HCT116 (cell line): ENCODE data around the gene GTF2I. TPM values are rescaled to one million over a fixed set of nuclear protein-coding genes. Genes with fewer than 3 reads are reported as not detected.
A peak's percentile ranks its signal among the peaks of the same experiment; 100 is the strongest.
"Not testable (repeated sequence)": the region's sequence is repeated elsewhere in the genome, so short reads cannot be mapped to it uniquely, and the experiment has no call there.

Experiments used
- ATAC-seq: fragments of 200-7000 bp; cut with Tn5 transposase; 2 replicates; pipeline ENCODE4 v1.9.1; 2020; ENCODE audit warnings: mild to moderate bottlenecking, moderate library complexity
- BruUV-seq: library from RNA; stranded (reverse); fragments of 400-500 nt; replicated peaks from 2 replicates; lab custom pipeline; 2021; lab: Mats Ljungman, UMichigan
- CTCF ChIA-PET: fragments of 300-600 bp; sonication (Branson Sonifier 250); formaldehyde crosslinking; loops from one replicate; lab custom pipeline; 2021; ENCODE audit warnings: antibody characterized with exemption; lab: Charles Lee
- POLR2A ChIA-PET: fragments of 300-600, 350-600 bp; sonication (Branson Sonifier 250); formaldehyde crosslinking; loops from one replicate; lab custom pipeline; 2021; ENCODE audit warnings: antibody characterized with exemption; lab: Charles Lee
- RAD21 ChIA-PET, 2 experiments: fragments of 300-600 bp; sonication (Branson Sonifier 250); formaldehyde crosslinking; loops; one replicate each; lab custom pipeline; 2023; ENCODE audit warnings: low total read pairs in 2 of 2; ENCODE audit not compliant: uncharacterized antibody in 2 of 2, unreplicated experiment in 2 of 2, low non-redundant PET in 1 of 2; lab: Charles Lee
- DNase-seq: peaks from one replicate; pipeline ENCODE4 v3.0.0-alpha.2; 2010; ENCODE audit warnings: low read depth, low spot score
- H2AFZ ChIP-seq: fragments of 200-600 bp; shearing (Covaris generic), sonication (generic); 2 replicates; pipeline ENCODE4 v1.6.1; 2017; ENCODE audit warnings: low read depth, mixed run types, mixed read lengths, antibody characterized with exemption, low read length; ENCODE audit not compliant: poor library complexity, severe bottlenecking
- H3K27ac ChIP-seq: 2 replicates; pipeline ENCODE4 v1.5.1; 2012; ENCODE audit warnings: low read depth, low read length
- H3K27me3 ChIP-seq: fragments of 200-600 bp; sonication (generic); 2 replicates; pipeline ENCODE4 v1.6.1; 2016; ENCODE audit warnings: mixed run types, low read length, mixed read lengths; ENCODE audit not compliant: insufficient read depth
- H3K36me3 ChIP-seq, 2 experiments: fragments of 200-500 bp in 1 of 2; fragments of 200-600 bp in 1 of 2; sonication (Bioruptor generic) in 1 of 2; sonication (generic) in 1 of 2; 2 replicates each; pipeline versions ENCODE4 v1.5.1 to v1.6.1; 2014 to 2016; ENCODE audit warnings: low read length in 2 of 2, inconsistent platforms in 1 of 2, mixed read lengths in 1 of 2, mixed run types in 1 of 2; ENCODE audit not compliant: insufficient read depth in 2 of 2, control insufficient read depth in 1 of 2
- H3K4me1 ChIP-seq, 2 experiments: fragments of 200-600 bp in 1 of 2; sonication (generic) in 1 of 2; 2 replicates each; pipeline versions ENCODE4 v1.5.1 to v1.6.1; 2012 to 2017; ENCODE audit warnings: low read length in 2 of 2, inconsistent platforms in 1 of 2, mild to moderate bottlenecking in 1 of 2, mixed read lengths in 1 of 2, mixed run types in 1 of 2, moderate library complexity in 1 of 2; ENCODE audit not compliant: insufficient read depth in 2 of 2, control insufficient read depth in 1 of 2
- H3K4me2 ChIP-seq: fragments of 200-600 bp; sonication (generic); 2 replicates; pipeline ENCODE4 v1.6.1; 2017; ENCODE audit warnings: mixed run types, low read length, mixed read lengths
- H3K4me3 ChIP-seq, 2 experiments: fragments of 200-600 bp in 1 of 2; sonication (generic) in 1 of 2; replicated peaks in 1 of 2; 2 replicates each; pipeline ENCODE4 v1.5.1; 2011 to 2016; ENCODE audit warnings: low read length in 2 of 2, control low read depth in 1 of 2, low read depth in 1 of 2, mild to moderate bottlenecking in 1 of 2, mixed read lengths in 1 of 2, mixed run types in 1 of 2
- H3K79me2 ChIP-seq: fragments of 200-600 bp; sonication (generic); 2 replicates; pipeline ENCODE4 v1.6.1; 2017; ENCODE audit warnings: mild to moderate bottlenecking, mixed run types, low read length, moderate library complexity, mixed read lengths; ENCODE audit not compliant: insufficient read depth
- H3K9ac ChIP-seq: fragments of 200-600 bp; sonication (generic); 2 replicates; pipeline ENCODE4 v1.6.1; 2016; ENCODE audit warnings: low read length, mixed read lengths
- H3K9me2 ChIP-seq: fragments of 200-600 bp; sonication (generic), shearing (Covaris generic); 2 replicates; pipeline ENCODE4 v1.6.1; 2017; ENCODE audit warnings: mixed run types, mild to moderate bottlenecking, moderate library complexity; ENCODE audit not compliant: insufficient read depth
- H3K9me3 ChIP-seq, 2 experiments: fragments of 200-500 bp in 1 of 2; fragments of 200-600 bp in 1 of 2; sonication (Bioruptor generic) in 1 of 2; sonication (generic) in 1 of 2; 2 replicates each; pipeline ENCODE4 v1.6.1; 2014 to 2017; ENCODE audit warnings: low read length in 2 of 2, mixed read lengths in 2 of 2, inconsistent platforms in 1 of 2, low read depth in 1 of 2, mild to moderate bottlenecking in 1 of 2, mixed run types in 1 of 2, moderate library complexity in 1 of 2; ENCODE audit not compliant: control insufficient read depth in 1 of 2, insufficient read depth in 1 of 2
- H4K20me1 ChIP-seq: fragments of 200-600 bp; sonication (generic), shearing (Covaris generic); 2 replicates; pipeline ENCODE4 v1.6.1; 2017; ENCODE audit warnings: mixed run types, mild to moderate bottlenecking, moderate library complexity; ENCODE audit not compliant: insufficient read depth
- intact Hi-C: fragments of 100-400 bp; cut with micrococcal nuclease; formaldehyde crosslinking; loops from 2 replicates; pipeline ENCODE4 v1.10.0; 2022
- total RNA-seq: library from RNA; stranded (reverse); gene quantifications from one replicate; pipeline ENCODE4 v1.2.1, GENCODE V29; 2021; ENCODE audit not compliant: unreplicated experiment

The GTF2I gene
- total RNA-seq, 1 experiment from 2014 or later: 164 TPM

DNA sequence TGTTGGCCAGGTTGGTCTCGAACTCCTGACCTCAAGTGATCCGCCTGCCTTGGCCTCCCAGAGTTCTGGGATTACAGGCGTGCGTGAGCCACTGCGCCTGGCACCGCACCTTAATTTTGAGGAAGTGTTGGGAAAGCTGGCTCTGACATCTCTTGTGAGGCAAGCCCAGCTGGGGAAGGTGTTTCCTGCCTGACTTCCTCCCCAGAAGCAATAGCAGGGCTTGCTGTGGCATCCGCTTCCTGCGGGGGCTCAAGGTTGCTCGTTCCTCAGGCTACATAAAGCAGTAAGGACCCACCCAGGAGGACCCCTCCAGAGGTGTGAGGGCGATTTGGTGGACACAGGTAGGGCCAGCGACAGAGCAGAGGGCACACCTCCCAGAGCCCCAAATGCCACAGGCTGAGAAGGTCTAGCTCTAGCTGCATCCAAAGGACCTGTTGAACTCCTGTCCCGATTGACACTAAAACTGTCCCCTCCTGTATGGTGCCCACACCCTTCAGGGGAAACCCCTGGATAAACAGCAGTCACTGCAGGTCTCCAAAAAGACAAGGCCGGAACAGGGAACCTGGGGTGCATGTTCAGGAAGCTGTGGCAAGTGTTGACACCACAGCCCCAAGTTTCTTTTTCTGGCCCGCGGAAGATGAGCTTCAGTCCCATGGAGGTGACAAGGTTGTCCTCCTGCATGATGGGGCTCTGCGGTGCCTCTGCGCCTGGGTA is 107.8 kb downstream of the GTF2I start:
- ATAC-seq: not testable (repeated sequence)

DNA sequence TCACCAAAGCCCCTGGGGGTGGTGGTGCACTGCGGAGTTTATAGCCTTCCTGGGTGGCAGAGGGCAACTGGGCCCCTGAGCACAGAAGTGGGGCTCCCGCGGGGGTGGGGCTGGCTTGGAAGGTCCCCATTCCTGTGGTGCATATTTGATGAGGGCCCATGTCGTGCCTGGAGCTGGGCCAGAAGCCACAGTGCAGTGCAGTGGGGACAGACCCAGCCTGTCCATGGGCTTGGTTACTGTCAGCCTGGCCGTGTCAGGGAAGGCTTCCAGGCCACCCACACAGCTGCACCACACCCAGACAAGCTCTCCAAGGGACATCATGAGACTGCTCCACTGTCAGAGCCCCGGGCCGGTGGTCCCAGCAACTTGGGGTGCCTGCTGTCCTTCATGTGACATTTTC is 109.0 kb downstream of the GTF2I start:
- POLR2A ChIA-PET, H3K79me2 ChIP-seq, RAD21 ChIA-PET, H3K4me1 ChIP-seq, intact Hi-C loops, H3K36me3 ChIP-seq, H2AFZ ChIP-seq, H3K4me2 ChIP-seq, DNase-seq, H4K20me1 ChIP-seq, H3K9me3 ChIP-seq, H3K9ac ChIP-seq, CTCF ChIA-PET, H3K9me2 ChIP-seq, BruUV-seq, H3K4me3 ChIP-seq, H3K27me3 ChIP-seq, H3K27ac ChIP-seq: not testable (repeated sequence)
- ATAC-seq: peak; percentile 37; the same call in 1 of the 2 replicates

More for the DNA sequence above, 107.8 kb downstream of the GTF2I start:
- H3K9me3 ChIP-seq, CTCF ChIA-PET, H2AFZ ChIP-seq, H3K9me2 ChIP-seq, H4K20me1 ChIP-seq, RAD21 ChIA-PET, H3K27ac ChIP-seq, POLR2A ChIA-PET, H3K27me3 ChIP-seq, H3K4me3 ChIP-seq, H3K79me2 ChIP-seq, intact Hi-C loops, H3K4me1 ChIP-seq, H3K36me3 ChIP-seq, BruUV-seq, H3K4me2 ChIP-seq, H3K9ac ChIP-seq, DNase-seq: not testable (repeated sequence)

DNA sequence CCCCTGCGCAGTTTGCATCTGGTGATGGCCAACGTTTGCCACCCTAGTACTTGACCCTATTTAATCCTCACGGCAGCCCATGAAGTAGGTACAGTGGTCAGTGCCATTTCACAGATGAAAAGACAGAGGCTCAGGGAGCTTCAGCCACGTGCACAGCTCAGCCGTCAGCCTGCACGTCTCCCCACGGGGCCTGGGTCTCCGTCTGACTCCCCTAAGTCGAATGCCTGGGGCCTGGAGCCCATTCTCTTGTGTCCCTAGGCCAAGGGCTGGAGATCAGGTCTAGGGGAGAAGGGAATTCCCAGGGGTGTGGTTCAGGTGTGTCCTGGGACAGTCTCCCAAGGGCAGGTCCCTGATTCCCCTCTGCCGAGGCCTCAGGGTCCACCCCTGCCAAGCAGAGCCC is 109.5 kb downstream of the GTF2I start:
- BruUV-seq, DNase-seq, H4K20me1 ChIP-seq, H3K4me1 ChIP-seq, POLR2A ChIA-PET, RAD21 ChIA-PET, H3K79me2 ChIP-seq, H3K9me3 ChIP-seq, H3K4me2 ChIP-seq, H3K27ac ChIP-seq, H3K9ac ChIP-seq, H3K27me3 ChIP-seq, intact Hi-C loops, H2AFZ ChIP-seq, ATAC-seq, H3K36me3 ChIP-seq, H3K9me2 ChIP-seq, CTCF ChIA-PET, H3K4me3 ChIP-seq: not testable (repeated sequence)

DNA sequence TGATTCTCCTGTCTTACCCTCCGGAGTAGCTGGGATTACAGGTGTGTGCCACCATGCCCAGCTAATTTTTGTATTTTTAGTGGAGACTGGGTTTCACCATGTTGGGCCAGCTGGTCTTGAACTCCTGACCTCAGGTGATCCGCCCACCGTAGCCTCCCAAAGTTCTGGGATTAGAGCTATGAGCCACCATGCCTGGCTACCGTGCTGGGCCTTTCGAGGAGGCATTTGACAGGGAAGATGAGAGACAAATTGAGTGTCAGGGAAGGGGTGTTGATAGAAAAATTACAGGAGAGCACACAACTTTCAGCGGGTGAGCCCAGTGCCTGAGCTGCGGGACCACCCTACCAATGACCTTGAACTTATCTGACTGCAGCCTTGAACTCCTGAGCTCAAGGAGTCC is 112.5 kb downstream of the GTF2I start:
- H3K9me3 ChIP-seq, BruUV-seq, H3K27ac ChIP-seq, H3K9ac ChIP-seq, H3K36me3 ChIP-seq, CTCF ChIA-PET, H3K4me2 ChIP-seq, H3K9me2 ChIP-seq, intact Hi-C loops, RAD21 ChIA-PET, ATAC-seq, POLR2A ChIA-PET, H3K79me2 ChIP-seq, DNase-seq, H2AFZ ChIP-seq, H3K4me3 ChIP-seq, H3K27me3 ChIP-seq, H3K4me1 ChIP-seq, H4K20me1 ChIP-seq: not testable (repeated sequence)
